H1 (cell line): ENCODE results near the gene CRYGN. TPM values are rescaled to one million over a fixed set of nuclear protein-coding genes. Genes with fewer than 3 reads are reported as not detected.

ENCODE experiments used
- ASH2L ChIP-seq: fragments of 200-600, 300-600 bp; sonication (generic); IDR thresholded peaks from one replicate; pipeline ENCODE4 v1.7.1; 2017; ENCODE audit warnings: low read length
- FOSL1 ChIP-seq: IDR thresholded peaks from 2 replicates; pipeline ENCODE4 v1.6.1; 2011; ENCODE audit warnings: mild to moderate bottlenecking, low read depth, low read length, moderate library complexity; ENCODE audit not compliant: insufficient read depth
- polyA plus RNA-seq, 7 experiments: library from polyadenylated mRNA; depleted of rRNA in 3 of 7; stranded (reverse) in 5 of 7; unstranded in 2 of 7; fragments of >200 nt in 5 of 7; fragments of 200-250 nt in 2 of 7; gene quantifications; 1 replicate in 5 of 7; 2 replicates in 1 of 7; 4 replicates in 1 of 7; pipeline versions ENCODE4 v1.2.1 to v1.2.3, GENCODE V29; 2011 to 2013; ENCODE audit warnings: missing spikeins in 2 of 7, mixed read lengths in 2 of 7
- total RNA-seq: library from RNA; stranded (reverse); fragmentation: NEBNext Ultra II Directional; extraction: Animal tissue kit (Norgen Biotek cat#: 25700); gene quantifications from 2 replicates; pipeline ENCODE4 v1.2.1, GENCODE V29; 2021

CRYGN gene
- total and polyA plus RNA-seq, 2 of the 8 experiments (the other 6 are each of a cell fraction or from before 2014, with no cell fraction given): 0.98 to 1.6 TPM

DNA sequence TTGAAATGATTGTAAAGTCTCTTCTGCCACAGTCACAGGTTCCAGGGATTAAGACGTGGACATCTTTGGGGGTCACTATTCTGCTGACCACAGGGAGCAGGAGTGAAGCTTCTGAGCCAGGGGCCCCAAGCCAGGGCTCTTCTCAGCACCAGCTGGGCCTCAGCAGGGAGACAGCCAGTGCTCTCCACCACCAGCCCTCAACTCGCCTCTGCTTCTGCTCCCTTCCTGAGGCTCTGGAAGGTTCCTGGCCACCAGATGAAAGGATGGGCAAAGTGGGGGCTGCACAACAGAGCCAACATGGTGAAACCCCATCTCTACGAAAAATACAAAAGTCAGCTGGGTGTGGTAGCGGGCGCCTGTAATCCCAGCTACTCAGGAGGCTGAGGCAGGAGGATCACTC lies 11.2 kb upstream of the CRYGN start (continued):
- TF ChIP-seq ASH2L (no peak), FOSL1 (no peak)
